GM21576 (cell line): ENCODE measurements around the gene COA1.
"Not testable (repeated sequence)": the region's sequence is repeated elsewhere in the genome, so short reads cannot be mapped to it uniquely, and the experiment has no call there.

Source experiments
- ATAC-seq: cut with Tn5 transposase; IDR thresholded peaks from one replicate; pipeline ENCODE4 v1.9.1; 2021; ENCODE audit warnings: mild to moderate bottlenecking, moderate library complexity; ENCODE audit not compliant: unreplicated experiment

The COA1 gene

GRCh38 chr7:43758822-43759683, 29.7 kb upstream of the COA1 start:
- ATAC-seq, result peak; percentile 47

- ATAC-seq, result peak; percentile 61
These were observed 28.9 kb upstream of the COA1 start, which contains the start of gene BLVRA for GRCh38 chr7:43758029-43758821. BLVRA (plus strand) TSS chr7:43758680; CDS start chr7:43771159, 12,479 bp downstream.

GRCh38 chr7:43757073-43757720, 27.9 kb upstream of the COA1 start:
- ATAC-seq, result no peak

- no peak for ATAC-seq
These were observed 27.2 kb upstream of the COA1 start for GRCh38 chr7:43756368-43757072.

GRCh38 chr7:43754596-43754995, 25.3 kb upstream of the COA1 start:
- no peak for ATAC-seq

DNA sequence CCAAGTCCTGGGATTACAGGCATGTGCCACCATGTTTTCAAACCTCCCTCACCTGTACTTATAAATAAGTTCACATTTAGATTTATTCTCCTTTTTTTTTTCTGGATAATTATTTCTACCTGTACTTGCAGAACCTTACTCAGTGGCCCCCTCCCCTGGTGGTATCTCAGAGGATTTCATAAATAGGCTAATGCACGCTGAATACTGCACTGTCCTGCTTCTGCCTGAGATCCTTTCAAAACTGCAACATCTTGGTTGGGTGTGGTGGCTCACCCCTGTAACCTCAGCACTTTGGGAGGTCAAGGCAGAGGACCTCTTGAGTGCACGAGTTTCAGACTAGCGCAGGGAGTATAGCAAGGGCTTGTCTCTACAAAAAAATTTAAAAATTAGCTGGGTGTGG, 24.5 kb upstream of the COA1 start:
- no peak for ATAC-seq

- ATAC-seq, result no peak
These were observed 24.0 kb upstream of the COA1 start for GRCh38 chr7:43753271-43753810.

DNA sequence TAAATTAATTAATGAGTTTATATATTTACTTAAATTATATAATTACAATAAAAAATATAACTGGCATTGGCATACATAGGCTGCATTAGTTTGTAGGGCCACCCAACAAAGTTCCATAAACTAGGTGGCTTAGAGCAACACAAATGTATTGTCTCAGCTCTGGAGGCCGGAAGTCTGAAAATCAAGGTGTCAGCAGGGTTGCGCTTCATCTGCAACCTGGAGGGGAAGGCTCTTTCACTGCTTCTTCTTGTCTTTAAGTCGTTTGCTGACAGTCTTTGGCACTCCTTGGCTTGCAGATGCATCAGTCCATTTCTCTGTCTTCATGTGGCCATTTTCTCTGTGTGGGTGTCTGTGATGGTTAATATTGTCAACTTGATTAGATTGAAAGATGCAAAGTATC, 23.1 kb upstream of the COA1 start:
- ATAC-seq, result no peak

GRCh38 chr7:43750016-43750887, 20.9 kb upstream of the COA1 start:
- ATAC-seq, result no peak

DNA sequence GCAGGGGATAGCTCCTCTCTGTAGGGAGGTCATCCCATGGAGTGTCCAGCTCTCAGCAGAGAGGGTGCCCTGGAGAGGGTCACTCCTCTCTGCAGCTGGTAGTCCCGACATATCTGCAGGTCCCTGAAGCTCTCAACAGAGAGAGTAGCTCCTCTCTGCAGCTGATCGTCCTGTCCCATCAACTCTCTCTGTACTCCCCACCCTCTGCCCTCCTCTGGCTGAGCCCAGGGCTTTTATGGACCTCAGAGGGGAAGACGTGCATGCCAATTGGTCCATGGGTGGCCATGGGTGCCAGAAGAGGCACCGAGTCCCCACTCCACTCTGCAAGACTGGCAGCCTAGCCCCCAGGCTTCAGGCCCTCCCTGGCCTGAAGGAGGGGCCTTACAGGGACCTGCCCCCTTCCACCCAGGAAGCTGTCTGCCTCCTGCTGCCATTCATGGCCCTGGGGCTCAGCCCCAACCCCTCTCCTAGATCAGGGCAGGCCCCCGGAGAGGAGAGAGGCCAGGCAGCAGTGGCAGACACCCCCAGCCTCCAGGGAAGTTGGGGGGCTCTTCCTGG, 20.1 kb upstream of the COA1 start:
- ATAC-seq, result no peak

- no peak for ATAC-seq
These were observed 18.2 kb upstream of the COA1 start for GRCh38 chr7:43747328-43748105.

DNA sequence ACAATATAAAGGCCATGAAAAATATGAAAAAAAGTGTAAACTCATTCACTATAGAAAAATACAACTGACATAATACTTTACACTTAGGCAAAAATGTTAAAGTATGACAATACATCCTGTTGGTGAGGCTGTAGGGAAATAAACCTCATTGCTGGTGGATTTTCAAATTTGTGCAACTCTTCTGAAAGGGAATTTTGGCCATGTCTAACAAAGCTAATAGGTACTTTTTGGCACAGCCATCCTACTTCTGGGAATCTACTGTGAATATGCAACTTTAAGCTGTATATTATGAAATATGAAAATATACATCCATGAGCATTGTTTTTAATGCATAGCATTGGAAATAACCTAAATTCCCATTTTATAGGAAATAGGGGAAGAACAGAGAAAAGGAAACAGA, 13.4 kb upstream of the COA1 start:
- ATAC-seq, result no peak

DNA sequence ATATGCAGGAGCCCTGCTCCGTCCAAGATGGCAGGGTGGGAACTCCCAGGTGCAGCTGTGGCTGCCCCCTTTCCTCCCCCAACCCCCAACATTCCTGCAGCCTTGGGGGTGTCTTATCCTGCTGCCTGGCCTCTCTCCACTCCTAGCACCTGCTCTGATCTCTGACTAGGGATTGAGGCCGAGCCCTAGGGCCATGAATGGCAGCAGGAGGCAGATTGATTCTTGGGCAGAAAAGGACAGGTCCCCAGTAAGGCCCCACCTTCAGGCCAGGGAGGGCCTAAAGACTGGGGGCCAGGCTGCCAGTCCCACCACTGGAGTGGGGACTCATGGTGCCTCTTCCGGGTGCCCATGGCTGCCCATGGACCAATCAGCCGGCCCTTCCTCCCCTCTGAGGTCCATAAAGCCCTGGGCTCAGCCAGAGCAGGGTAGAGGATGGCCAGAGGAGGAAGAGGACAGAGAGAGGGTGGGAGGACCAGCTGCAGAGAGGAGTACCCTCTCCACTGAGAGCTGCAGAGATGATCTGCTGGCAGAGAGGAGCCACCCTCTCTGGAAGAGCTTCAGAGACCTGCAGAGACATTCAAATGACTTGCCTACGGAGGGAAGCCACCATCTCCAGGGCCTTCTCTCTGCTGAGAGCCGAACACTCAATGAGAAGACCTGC, 8.3 kb upstream of the COA1 start:
- ATAC-seq, result no peak

DNA sequence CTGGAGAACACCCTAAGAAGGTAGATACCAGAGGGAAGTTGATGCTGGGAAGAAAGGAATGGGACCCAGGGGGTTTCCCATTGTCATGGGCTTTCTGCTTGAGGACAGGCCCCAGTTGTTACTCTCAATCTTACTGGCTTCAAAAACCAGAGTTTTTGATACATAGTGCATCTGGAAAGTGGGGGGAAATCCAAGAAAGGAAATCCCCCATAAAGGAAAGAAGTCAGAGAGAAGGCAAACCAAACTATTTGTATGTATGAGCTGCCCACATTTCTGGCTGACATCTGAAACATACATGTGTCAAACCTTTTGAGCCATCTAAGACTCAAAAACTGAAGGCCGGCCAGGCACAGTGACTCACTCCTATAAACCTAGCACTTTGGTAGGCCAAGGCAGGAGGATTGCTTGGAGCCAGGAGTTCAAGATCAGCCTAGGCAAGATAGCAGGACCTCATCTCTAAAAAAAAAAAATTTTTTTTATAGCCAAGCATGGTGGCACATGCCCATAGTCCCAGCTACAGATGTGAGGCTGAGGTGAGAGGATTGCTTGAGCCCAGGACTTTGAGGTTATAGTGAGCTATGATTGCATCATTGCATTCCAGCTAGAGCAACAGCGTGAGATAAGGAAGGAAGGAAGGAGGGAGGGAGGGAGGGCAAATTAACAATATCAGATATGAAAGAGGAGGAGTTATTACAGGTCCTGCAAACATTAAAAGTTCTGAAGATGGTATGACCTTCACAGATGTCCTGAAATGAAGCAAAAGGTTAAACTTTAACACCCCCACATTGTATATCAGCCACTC, 6.7 kb upstream of the COA1 start:
- ATAC-seq, result no peak

DNA sequence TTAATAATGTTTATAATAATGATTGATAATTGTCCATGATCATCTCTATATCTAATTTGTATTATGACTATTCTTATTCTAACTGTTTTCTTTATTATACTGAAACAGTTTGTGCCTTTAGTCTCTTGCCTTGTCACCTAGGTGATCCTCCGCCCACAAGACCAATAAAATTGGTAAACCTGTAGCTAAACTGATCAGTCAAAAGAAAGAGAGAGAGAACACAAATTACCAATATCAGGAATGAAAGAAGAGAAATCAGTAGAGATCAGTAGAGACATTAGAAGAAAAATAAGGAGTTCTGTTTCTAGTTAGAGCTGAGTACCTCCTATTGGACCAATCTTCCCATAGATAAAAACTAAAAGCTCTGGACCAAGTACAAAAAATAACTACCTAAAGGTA, 6.1 kb upstream of the COA1 start:
- no peak for ATAC-seq

DNA sequence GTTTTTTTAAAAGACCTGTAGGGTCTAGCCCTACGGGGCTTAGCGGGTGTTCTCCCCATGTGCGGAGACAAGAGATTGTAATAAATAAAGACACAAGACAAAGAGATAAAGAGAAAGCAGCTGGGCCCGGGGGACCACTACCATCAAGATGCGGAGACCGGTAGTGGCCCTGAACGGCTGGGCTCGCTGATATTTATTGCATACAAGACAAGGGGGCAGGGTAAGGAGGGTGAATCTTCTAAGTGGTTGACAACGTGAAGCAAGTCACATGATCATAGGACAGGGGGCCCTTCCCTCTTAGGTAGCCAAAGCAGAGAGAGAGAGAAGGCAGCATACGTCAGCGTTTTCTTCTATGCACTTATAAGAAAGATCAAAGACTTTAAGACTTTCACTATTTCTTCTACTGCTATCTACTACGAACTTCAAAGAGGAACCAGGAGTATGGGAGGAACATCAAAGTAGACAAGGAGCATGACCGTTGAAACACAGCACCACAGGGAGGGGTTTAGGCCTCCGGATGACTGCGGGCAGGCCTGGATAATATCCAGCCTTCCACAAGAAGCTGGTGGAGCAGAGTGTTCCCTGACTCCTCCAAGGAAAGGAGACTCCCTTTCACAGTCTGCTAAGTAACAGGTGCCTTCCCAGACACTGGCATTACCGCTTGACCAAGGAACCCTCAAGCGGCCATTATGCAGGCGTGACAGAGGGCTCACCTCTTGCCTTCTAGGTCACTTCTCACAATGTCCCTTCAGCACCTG, 5.4 kb upstream of the COA1 start:
- not testable (repeated sequence) for ATAC-seq
